K562 (cell line): ENCODE measurements around the gene LRMDA.

Experiments
- ATF1 ChIP-seq, 2 experiments: fragments of 450-650 bp in 1 of 2; IDR thresholded peaks; 2 replicates each; pipeline ENCODE4 v1.6.1; 2016; ENCODE audit warnings: missing compliant biosample characterization in 1 of 2, missing genetic modification characterization in 1 of 2
- CHD2 ChIP-seq: IDR thresholded peaks from 2 replicates; pipeline ENCODE4 v1.6.1; 2011; ENCODE audit warnings: low read depth, low read length
- CTCF ChIP-seq, 3 experiments: IDR thresholded peaks in 2 of 3; conservative IDR thresholded peaks in 1 of 3; 2 replicates each; pipeline ENCODE4 v1.5.1; 2011 to 2012; ENCODE audit warnings: low read length in 3 of 3, mild to moderate bottlenecking in 3 of 3, control low read depth in 2 of 3, improper control_type of control experiment in 1 of 3, inconsistent platforms in 1 of 3, low read depth in 1 of 3, mixed read lengths in 1 of 3, moderate library complexity in 1 of 3; ENCODE audit not compliant: insufficient read depth in 2 of 3
- ELF1 ChIP-seq: fragments of 200-800 bp; sonication (Bioruptor generic); IDR thresholded peaks from 2 replicates; pipeline ENCODE4 v1.6.1; 2016; ENCODE audit warnings: missing genetic modification characterization, missing compliant biosample characterization
- RBBP5 ChIP-seq: fragments of 200-600 bp; sonication (generic); IDR thresholded peaks from 2 replicates; pipeline ENCODE4 v1.6.1; 2012; ENCODE audit warnings: borderline replicate concordance, mild to moderate bottlenecking, low read length, control low read depth, inconsistent platforms; ENCODE audit not compliant: insufficient read depth, poor library complexity, severe bottlenecking
- RBM15 ChIP-seq: fragments of 200-400 bp; formaldehyde crosslinking; IDR thresholded peaks from 2 replicates; pipeline ENCODE4 v1.6.1; 2018; ENCODE audit warnings: mild to moderate bottlenecking, low read length, moderate library complexity; ENCODE audit not compliant: insufficient read depth
- YY1 ChIP-seq, 3 experiments: IDR thresholded peaks; 2 replicates each; pipeline ENCODE4 v1.6.1; 2011; ENCODE audit warnings: low read length in 2 of 3, mild to moderate bottlenecking in 2 of 3, moderate library complexity in 2 of 3, borderline replicate concordance in 1 of 3, control low read depth in 1 of 3, low read depth in 1 of 3; ENCODE audit not compliant: insufficient read depth in 3 of 3, insufficient replicate concordance in 2 of 3, control insufficient read depth in 1 of 3, insufficient read length in 1 of 3; ENCODE audit errors: extremely low read depth in 1 of 3
- ZNF384 ChIP-seq: IDR thresholded peaks from 2 replicates; pipeline ENCODE4 v1.6.1; 2012; ENCODE audit warnings: low read depth, low read length, improper control_type of control experiment
- TF ChIP-seq, protein P1 (sequence below), 2 experiments: fragments of 450-650 bp; formaldehyde crosslinking in 1 of 2; IDR thresholded peaks; 2 replicates each; pipeline versions ENCODE4 v1.4.0 to v1.6.1; 2014 to 2020; ENCODE audit warnings: mild to moderate bottlenecking in 2 of 2, borderline replicate concordance in 1 of 2, low read depth in 1 of 2
- TF ChIP-seq, protein P2 (sequence below): fragments of 250-450 bp; sonication (Bioruptor Pico); IDR thresholded peaks from 2 replicates; pipeline ENCODE4 v1.5.0; 2021; ENCODE audit warnings: mild to moderate bottlenecking, borderline replicate concordance

GRCh38 chr10:76108563-76109359 lies 677.3 kb downstream of the LRMDA start:
- no peak for TF ChIP-seq CTCF (IDR thresholded peaks at IDR 0.05 in 2 of 3, conservative IDR thresholded peaks at IDR 0.05 in 1 of 3; ENCODE audit: insufficient read depth in 2 of 3, low read depth in 1 of 3, low read length in 3 of 3)
- TF ChIP-seq RBM15: no peak
- no peak for TF ChIP-seq ZNF384
- TF ChIP-seq, protein P1, sequence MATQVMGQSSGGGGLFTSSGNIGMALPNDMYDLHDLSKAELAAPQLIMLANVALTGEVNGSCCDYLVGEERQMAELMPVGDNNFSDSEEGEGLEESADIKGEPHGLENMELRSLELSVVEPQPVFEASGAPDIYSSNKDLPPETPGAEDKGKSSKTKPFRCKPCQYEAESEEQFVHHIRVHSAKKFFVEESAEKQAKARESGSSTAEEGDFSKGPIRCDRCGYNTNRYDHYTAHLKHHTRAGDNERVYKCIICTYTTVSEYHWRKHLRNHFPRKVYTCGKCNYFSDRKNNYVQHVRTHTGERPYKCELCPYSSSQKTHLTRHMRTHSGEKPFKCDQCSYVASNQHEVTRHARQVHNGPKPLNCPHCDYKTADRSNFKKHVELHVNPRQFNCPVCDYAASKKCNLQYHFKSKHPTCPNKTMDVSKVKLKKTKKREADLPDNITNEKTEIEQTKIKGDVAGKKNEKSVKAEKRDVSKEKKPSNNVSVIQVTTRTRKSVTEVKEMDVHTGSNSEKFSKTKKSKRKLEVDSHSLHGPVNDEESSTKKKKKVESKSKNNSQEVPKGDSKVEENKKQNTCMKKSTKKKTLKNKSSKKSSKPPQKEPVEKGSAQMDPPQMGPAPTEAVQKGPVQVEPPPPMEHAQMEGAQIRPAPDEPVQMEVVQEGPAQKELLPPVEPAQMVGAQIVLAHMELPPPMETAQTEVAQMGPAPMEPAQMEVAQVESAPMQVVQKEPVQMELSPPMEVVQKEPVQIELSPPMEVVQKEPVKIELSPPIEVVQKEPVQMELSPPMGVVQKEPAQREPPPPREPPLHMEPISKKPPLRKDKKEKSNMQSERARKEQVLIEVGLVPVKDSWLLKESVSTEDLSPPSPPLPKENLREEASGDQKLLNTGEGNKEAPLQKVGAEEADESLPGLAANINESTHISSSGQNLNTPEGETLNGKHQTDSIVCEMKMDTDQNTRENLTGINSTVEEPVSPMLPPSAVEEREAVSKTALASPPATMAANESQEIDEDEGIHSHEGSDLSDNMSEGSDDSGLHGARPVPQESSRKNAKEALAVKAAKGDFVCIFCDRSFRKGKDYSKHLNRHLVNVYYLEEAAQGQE (IDR thresholded peaks at IDR 0.05; ENCODE audit: borderline replicate concordance): no peak
- TF ChIP-seq, protein P1 (CRISPR knock-in tag; IDR thresholded peaks at IDR 0.05; ENCODE audit: low read depth): no peak
- no peak for TF ChIP-seq ELF1 (tag)
- TF ChIP-seq RBBP5: no peak
- no peak for TF ChIP-seq YY1 (IDR thresholded peaks at IDR 0.05; ENCODE audit: borderline replicate concordance in 1 of 3, control insufficient read depth in 1 of 3, extremely low read depth in 1 of 3, insufficient read depth in 3 of 3, insufficient read length in 1 of 3, insufficient replicate concordance in 2 of 3, low read depth in 1 of 3, low read length in 2 of 3)
- TF ChIP-seq, protein P2, sequence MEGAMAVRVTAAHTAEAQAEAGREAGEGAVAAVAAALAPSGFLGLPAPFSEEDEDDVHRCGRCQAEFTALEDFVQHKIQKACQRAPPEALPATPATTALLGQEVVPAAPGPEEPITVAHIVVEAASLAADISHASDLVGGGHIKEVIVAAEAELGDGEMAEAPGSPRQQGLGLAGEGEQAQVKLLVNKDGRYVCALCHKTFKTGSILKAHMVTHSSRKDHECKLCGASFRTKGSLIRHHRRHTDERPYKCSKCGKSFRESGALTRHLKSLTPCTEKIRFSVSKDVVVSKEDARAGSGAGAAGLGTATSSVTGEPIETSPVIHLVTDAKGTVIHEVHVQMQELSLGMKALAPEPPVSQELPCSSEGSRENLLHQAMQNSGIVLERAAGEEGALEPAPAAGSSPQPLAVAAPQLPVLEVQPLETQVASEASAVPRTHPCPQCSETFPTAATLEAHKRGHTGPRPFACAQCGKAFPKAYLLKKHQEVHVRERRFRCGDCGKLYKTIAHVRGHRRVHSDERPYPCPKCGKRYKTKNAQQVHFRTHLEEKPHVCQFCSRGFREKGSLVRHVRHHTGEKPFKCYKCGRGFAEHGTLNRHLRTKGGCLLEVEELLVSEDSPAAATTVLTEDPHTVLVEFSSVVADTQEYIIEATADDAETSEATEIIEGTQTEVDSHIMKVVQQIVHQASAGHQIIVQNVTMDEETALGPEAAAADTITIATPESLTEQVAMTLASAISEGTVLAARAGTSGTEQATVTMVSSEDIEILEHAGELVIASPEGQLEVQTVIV (CRISPR knock-in tag): no peak
- no peak for TF ChIP-seq CHD2
- TF ChIP-seq ATF1 (CRISPR knock-in tag; IDR thresholded peaks at IDR 0.05): no peak
- TF ChIP-seq ATF1 (tag; IDR thresholded peaks at IDR 0.05): no peak
